GM21367 (cell line): Measurements from ENCODE around the gene EIF2B5.

Experiments
- ATAC-seq: cut with Tn5 transposase; IDR thresholded peaks from one replicate; pipeline ENCODE4 v1.9.1; 2021; ENCODE audit not compliant: unreplicated experiment

The EIF2B5 gene

GRCh38 chr3:184193991-184194539 is 58.9 kb downstream of the EIF2B5 start:
- ATAC-seq: no peak
